ENCODE results near the gene AQP12A.

The AQP12A gene

GRCh38 chr2:240745456-240745855, 53.8 kb downstream of the AQP12A start:
- no peak for DNase-seq (ENCODE audit: low read depth)

- DNase-seq (ENCODE audit: low read depth), result no peak
These were observed 54.3 kb downstream of the AQP12A start for GRCh38 chr2:240745962-240746361.

DNA sequence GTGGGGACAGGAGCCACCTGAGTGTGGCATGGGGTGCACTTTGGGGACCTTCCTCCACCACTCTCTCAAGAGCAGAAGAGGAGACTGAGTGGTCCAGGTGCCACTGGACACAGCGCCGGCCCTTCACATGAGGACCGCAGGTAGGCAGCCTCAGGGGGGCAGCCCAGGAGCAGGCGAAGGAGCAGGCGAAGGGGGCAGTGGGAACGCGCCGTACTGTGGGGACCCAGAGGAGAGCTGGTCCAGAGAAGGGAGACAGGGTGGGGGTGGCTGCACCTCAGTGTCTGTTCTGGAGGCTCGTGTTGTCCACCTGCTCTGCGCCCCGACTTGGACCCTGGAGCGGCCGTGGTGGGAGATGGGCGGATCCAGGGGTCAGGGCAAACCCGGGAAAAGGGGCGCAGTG, 55.0 kb downstream of the AQP12A start:
- no peak for DNase-seq (ENCODE audit: low read depth)

GRCh38 chr2:240747256-240747655, 55.6 kb downstream of the AQP12A start:
- DNase-seq (ENCODE audit: low read depth), result no peak

Data from ELR (cell line).